ENCODE data around the gene TBL1X.

Gene TBL1X

GRCh38 chrX:9635803-9636202 lies 170.9 kb downstream of the TBL1X start:
- DNase-seq: no peak

GRCh38 chrX:9638871-9639270 lies 174.0 kb downstream of the TBL1X start:
- no peak for DNase-seq

DNA sequence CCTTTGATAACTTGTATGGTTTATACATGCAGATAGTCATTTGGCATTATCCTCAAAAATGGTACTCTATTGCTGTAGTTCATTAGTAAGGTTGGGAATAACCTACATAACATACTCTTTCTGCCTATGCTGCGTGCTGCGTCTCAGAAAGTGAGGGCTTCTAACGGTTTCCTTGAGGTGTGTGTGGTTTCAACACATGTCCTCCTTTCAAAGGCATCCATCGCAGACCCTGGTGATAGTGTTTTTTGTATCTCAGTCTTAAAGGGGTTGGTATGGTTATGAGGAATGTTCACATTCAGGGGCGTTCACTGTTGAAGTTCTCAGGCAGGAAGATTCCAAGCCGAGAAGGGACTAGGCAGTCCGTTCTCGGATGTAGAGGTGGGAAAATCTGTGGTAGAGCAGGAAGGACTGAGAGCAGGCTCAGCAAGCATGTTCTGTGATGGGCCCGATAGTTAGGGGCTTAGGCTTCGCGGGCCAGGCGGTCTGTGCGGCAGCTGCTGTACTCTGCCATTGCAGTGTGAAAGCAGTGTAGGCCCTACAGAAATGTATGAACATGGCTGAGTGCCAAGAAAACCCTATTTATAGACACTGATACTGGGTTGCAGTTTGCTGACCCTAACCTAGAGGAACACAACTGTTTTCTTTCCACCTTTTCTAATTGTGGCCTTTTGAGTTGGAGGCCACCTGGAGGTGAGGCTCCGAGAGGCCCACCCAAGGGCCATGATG lies 177.6 kb downstream of the TBL1X start:
- no peak for DNase-seq

GRCh38 chrX:9643807-9644206 lies 178.9 kb downstream of the TBL1X start:
- DNase-seq: no peak

DNA sequence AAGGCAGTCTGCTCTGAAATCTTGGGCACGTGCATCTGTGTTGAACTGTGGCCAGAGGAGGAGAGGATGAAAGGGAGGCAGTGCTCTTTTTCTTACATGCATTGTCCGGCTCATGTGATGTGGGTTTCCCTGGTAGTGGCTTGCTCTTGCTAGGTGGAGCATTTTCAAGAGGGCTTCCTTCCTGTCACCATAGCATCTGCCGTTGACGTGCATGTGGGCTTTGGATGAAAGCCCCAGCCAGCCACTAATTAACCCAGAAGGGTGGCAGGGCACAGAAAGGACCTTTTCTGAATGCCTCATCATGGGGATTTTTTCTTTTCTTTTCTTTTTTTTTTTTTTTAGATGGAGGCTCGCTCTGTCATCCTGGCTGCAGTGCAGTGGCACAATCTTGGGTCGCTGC lies 179.5 kb downstream of the TBL1X start:
- peak; percentile 44 to 49 for DNase-seq

- no peak for DNase-seq
Measured at GRCh38 chrX:9646471-9647224, 181.8 kb downstream of the TBL1X start.

GRCh38 chrX:9647431-9647830 lies 182.6 kb downstream of the TBL1X start:
- no peak for DNase-seq

- no peak for DNase-seq
Measured at GRCh38 chrX:9650091-9650490, 185.2 kb downstream of the TBL1X start.

GRCh38 chrX:9651737-9652136 lies 186.9 kb downstream of the TBL1X start:
- DNase-seq: no peak

GRCh38 chrX:9654929-9655328 lies 190.1 kb downstream of the TBL1X start:
- no peak for DNase-seq

DNA sequence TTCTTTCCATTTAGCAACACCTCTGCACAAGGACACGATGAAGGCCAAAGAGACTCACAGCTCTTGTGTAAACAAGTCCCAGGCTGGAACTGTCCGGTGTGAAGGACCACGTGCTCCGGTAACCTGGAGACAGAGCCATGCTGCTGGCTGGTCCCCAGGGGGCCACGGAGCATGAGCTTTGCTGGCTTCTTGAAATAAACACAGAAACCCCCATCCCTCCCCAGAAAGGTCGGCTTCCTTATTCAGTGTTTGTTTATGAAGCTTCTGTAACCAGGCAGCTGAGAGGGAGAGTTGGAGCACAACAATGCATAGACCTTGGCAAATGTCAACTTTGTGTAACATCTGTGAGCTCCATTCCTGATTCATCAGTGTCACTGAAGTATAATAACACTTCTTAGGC lies 191.4 kb downstream of the TBL1X start:
- DNase-seq: no peak

GRCh38 chrX:9656871-9657270 lies 192.0 kb downstream of the TBL1X start:
- DNase-seq: no peak

- DNase-seq: no peak
Measured at GRCh38 chrX:9657590-9658256, 192.9 kb downstream of the TBL1X start.

DNA sequence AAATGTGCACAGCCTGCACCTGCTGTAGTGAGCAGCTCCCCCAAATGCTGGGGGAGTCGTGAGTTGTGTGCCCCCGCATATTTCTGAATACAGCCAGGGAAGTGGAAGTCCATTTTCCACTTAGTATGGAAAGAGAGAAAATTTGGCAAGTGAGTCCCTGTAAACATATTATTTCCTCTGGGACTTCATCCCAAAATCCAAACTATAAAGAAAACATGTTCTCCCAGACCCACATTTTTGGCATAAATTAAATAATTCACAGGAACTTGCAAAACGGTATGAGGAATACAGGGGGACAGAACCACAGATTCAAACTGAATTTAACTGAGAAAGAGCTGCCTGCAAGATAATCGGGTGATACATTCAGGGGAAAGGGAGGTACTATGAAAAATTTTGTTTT lies 193.6 kb downstream of the TBL1X start:
- DNase-seq: no peak

DNA sequence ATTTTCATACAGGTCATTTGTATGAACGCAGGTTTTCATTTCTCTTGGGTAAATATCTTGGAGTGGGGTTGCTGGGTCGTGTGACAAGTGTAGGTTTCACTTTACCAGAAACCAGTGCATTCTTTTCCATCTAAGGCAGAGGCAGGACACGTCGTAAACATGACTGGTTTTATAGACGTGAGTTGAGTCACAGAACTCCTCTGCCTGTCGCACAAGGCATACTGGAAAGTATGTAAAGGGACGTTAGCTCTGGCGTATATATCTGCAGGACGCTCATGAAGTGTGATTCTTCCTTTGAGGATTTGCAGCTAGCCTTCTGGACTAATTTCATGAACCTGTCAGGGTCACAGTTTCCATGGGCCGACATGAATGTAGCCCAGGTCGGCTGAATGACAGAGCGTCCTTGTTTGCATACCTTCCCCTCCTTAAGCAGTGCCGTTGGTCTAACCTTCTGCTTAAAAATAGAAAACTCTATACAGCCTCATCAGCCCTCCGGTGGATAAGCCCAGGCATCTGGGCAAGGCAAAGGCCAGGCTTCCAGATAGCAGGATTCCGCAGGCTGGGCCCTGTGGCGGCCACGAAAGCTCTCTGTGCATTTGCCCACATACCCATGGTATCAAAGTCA lies 194.8 kb downstream of the TBL1X start:
- no peak for DNase-seq

- no peak for DNase-seq
Measured at GRCh38 chrX:9662148-9662547, 197.3 kb downstream of the TBL1X start.

- no peak for DNase-seq
Measured at GRCh38 chrX:9663216-9663615, 198.4 kb downstream of the TBL1X start.

GRCh38 chrX:9664224-9664623 lies 199.4 kb downstream of the TBL1X start:
- no peak for DNase-seq

DNA sequence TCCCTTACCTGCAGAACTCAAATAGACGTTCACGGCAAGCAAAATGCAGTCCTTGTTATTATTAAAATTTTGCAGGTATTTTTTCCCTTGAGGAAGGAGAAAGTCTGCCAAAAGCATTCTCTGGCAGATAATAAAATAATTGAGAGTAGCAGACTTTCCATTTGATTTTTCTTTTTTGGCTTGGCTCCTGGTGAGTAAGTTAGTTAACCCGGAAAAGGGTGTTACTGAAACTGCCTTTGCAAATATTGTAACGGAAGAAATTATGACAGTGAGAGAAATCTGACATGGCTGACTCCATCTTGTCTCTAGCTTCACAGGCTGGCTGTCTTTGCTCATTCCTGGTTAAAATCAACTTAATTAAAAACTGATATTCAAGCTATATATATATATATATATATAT lies 200.3 kb downstream of the TBL1X start:
- DNase-seq: no peak

DNA sequence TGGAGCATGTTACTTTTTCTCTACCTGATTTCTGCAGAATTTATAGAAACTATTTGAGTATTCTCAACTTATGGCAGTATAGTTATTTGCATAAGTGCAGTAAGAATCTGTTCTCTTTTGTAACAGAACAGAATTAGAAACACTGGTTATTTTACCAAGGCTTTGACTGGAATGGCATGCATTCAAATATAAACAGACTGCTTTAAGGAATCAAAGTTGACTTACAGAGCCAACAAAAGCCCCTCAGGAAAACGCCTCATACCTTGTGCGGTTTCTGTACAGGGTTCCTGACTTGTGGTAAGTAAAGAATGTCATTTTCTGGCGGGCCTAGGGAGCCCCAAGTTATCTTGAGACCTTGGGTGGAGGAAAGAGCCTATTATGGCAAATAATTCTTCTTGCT lies 203.7 kb downstream of the TBL1X start:
- no peak for DNase-seq

DNA sequence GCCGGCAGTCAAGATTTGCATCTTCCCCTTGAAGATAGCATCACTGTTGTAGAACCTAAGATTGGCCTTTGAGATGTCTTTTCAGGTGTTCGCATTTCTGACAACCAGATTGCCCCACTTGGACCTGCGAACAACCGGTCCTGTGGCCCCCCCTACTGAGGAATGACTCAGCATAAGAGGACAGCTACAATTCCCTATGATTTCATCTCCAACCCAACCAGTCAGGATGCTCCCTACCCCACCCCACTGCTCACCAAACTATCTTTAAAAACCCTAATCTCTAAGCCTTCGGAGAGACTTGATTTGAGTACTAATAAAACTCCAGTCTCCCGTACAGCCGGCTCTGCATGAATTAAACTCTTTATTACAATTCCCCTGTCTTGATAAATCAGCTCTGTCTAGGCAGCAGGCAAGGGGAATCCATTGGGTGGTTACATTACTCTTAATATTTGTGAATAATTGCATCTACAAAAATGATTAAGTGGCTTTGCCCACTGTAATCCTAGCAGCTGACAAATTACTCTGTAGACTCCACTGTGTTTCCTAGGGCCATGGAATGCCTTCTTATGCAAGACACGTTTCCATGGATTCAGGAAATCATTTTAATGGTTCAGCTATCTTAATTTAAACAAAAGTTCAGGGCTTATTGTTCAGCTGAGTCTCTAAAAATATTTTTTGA lies 205.4 kb downstream of the TBL1X start:
- DNase-seq: no peak

GRCh38 chrX:9671998-9672397 lies 207.1 kb downstream of the TBL1X start:
- DNase-seq: no peak

DNA sequence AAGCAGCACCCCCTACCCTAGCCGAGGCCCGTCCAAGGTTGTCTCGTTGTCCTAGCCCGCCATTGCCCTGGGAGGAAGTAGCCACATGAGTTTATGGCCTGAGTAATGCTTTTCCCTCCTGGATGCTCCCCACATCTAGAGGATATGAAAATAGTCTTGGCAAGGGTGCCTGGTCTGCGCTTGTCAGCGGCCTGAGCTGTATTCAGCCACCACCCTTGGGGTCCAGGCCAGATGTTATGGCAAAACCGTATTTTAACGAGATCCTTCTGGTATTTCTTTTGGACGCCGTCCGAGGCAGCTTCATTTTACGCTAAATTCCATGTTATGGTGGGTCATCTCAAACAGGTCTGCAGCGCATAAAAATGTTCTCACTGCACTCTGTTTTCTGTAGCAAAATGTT lies 211.4 kb downstream of the TBL1X start:
- DNase-seq: no peak
